ENCODE results near the gene HBE1. TPM values are rescaled to one million over a fixed set of nuclear protein-coding genes. Genes with fewer than 3 reads are reported as not detected.

Gene HBE1
- total RNA-seq, 2 donors from 2014 or later: not detected

DNA sequence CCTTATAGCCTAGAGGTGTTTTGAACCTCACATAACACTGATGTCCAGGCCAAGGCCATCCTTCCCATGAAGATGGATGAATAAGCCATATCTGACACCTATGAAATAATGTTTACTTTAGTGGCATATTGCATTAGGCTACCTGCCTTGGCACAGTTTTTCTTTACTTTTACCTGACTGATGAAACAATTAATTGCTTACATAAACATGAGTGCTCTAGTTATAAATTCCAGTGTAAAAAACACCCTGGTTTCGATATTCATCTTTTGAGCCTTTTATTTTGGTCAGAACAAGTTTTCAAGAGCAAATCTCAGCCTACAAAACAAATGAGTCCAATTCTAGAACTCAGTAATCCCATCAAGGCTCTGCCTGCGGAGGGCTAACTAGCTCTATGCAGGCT lies 7.0 kb upstream of the HBE1 start:
- intact Hi-C loops (cut with DNase I): no loop called here
- Histone ChIP-seq H3K4me1 (no peaks in the 10 kb centered on the region), H3K27me3 (no peaks in the 10 kb centered on the region), H3K27ac (no peak overlapping the region), H3K36me3 (replicated peaks in 1 of 2; ENCODE audit: insufficient read depth in 1 of 2, low read depth in 2 of 2) (no peaks in the 10 kb centered on the region), H3K9me3 (no peaks in the 10 kb centered on the region), H3K4me3 (no peak overlapping the region)
- no peak for ATAC-seq
- 57 to 65% methylated on average over 2 of the region's 2 CpGs for WGBS, 2 donors
- no peak for DNase-seq
- TF ChIP-seq, protein P1, sequence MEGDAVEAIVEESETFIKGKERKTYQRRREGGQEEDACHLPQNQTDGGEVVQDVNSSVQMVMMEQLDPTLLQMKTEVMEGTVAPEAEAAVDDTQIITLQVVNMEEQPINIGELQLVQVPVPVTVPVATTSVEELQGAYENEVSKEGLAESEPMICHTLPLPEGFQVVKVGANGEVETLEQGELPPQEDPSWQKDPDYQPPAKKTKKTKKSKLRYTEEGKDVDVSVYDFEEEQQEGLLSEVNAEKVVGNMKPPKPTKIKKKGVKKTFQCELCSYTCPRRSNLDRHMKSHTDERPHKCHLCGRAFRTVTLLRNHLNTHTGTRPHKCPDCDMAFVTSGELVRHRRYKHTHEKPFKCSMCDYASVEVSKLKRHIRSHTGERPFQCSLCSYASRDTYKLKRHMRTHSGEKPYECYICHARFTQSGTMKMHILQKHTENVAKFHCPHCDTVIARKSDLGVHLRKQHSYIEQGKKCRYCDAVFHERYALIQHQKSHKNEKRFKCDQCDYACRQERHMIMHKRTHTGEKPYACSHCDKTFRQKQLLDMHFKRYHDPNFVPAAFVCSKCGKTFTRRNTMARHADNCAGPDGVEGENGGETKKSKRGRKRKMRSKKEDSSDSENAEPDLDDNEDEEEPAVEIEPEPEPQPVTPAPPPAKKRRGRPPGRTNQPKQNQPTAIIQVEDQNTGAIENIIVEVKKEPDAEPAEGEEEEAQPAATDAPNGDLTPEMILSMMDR (IDR thresholded peaks at IDR 0.05): no peak

DNA sequence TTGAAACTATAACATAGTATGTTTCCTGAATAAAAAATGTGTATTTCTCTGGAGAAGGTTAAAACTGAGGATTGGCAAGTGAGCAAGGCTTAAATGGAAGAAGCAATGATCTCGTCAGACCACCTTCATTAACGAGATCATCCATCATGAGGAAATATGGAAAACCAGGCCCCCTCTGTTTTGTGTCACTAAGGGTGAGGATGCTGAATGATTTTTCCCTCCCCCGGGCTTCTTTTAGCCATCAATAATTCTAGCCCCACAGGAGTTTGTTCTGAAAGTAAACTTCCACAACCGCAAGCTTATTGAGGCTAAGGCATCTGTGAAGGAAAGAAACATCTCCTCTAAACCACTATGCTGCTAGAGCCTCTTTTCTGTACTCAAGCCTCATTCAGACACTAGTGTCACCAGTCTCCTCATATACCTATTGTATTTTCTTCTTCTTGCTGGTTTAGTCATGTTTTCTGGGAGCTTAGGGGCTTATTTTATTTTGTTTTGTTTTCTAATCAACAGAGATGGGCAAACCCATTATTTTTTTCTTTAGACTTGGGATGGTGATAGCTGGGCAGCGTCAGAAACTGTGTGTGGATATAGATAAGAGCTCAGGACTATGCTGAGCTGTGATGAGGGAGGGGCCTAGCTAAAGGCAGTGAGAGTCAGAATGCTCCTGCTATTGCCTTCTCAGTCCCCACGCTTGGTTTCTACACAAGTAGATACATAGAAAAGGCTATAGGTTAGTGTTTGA lies 5.8 kb upstream of the HBE1 start:
- no peaks in the 10 kb centered on the region for H3K27me3 ChIP-seq
- DNase-seq (no peak), ATAC-seq (no peak)
- H3K36me3 ChIP-seq (replicated peaks in 1 of 2; ENCODE audit: insufficient read depth in 1 of 2, low read depth in 2 of 2): no peaks in the 10 kb centered on the region
- WGBS, 2 donors: 74 to 77% methylated on average over 6 of the region's 6 CpGs
- intact Hi-C loops (cut with DNase I): no loop called here
- no peaks in the 10 kb centered on the region for H3K9me3 ChIP-seq
- H3K4me1 ChIP-seq: no peaks in the 10 kb centered on the region
- H3K27ac ChIP-seq: no peak overlapping the region
- H3K4me3 ChIP-seq: no peak overlapping the region
- TF ChIP-seq POLR2A (IDR thresholded peaks at IDR 0.05): no peak
- TF ChIP-seq, protein P1 (IDR thresholded peaks at IDR 0.05): no peak

GRCh38 chr11:5274395-5274794 lies 4.7 kb upstream of the HBE1 start:
- no peaks in the 10 kb centered on the region for H3K36me3 ChIP-seq (replicated peaks in 1 of 2; ENCODE audit: insufficient read depth in 1 of 2, low read depth in 2 of 2)
- 41 to 47% methylated on average over 5 of the region's 5 CpGs for WGBS, 2 donors
- H3K27me3 ChIP-seq: no peaks in the 10 kb centered on the region
- H3K4me3 ChIP-seq: no peak overlapping the region
- intact Hi-C loops (cut with DNase I): no loop called here
- ATAC-seq (no peak), DNase-seq (no peak)
- H3K4me1 ChIP-seq: no peaks in the 10 kb centered on the region
- TF ChIP-seq POLR2A (IDR thresholded peaks at IDR 0.05): no peak
- TF ChIP-seq, protein P1 (IDR thresholded peaks at IDR 0.05): no peak
- no peaks in the 10 kb centered on the region for H3K9me3 ChIP-seq
- no peak overlapping the region for H3K27ac ChIP-seq

- Histone ChIP-seq H3K36me3 (replicated peaks in 1 of 2; ENCODE audit: insufficient read depth in 1 of 2, low read depth in 2 of 2) (no peaks in the 10 kb centered on the region), H3K9me3 (no peaks in the 10 kb centered on the region), H3K4me1 (no peaks in the 10 kb centered on the region), H3K4me3 (no peak overlapping the region), H3K27me3 (no peaks in the 10 kb centered on the region), H3K27ac (no peak overlapping the region)
- no peak for TF ChIP-seq POLR2A (IDR thresholded peaks at IDR 0.05)
- TF ChIP-seq, protein P1 (IDR thresholded peaks at IDR 0.05): no peak
- DNase-seq (no peak), ATAC-seq (no peak)
- intact Hi-C loops (cut with DNase I): no loop called here
- WGBS, 2 donors: 62 to 69% methylated on average over 4 of the region's 4 CpGs
These were observed 2.8 kb upstream of the HBE1 start for GRCh38 chr11:5272395-5273017.

Measured in body of pancreas (tissue), 4 donors.